SK-N-MC (cell line): ENCODE data around the gene RTN4RL2.

Experiments
- EZH2 ChIP-seq: fragments of 200-600 bp; sonication (generic); IDR thresholded peaks from one replicate; pipeline ENCODE4 v1.6.1; 2017; ENCODE audit warnings: antibody characterized with exemption
- POLR2AphosphoS5 ChIP-seq: IDR thresholded peaks from 2 replicates; pipeline ENCODE4 v1.6.1; 2012; ENCODE audit warnings: mild to moderate bottlenecking, low read depth, low read length, borderline replicate concordance

DNA sequence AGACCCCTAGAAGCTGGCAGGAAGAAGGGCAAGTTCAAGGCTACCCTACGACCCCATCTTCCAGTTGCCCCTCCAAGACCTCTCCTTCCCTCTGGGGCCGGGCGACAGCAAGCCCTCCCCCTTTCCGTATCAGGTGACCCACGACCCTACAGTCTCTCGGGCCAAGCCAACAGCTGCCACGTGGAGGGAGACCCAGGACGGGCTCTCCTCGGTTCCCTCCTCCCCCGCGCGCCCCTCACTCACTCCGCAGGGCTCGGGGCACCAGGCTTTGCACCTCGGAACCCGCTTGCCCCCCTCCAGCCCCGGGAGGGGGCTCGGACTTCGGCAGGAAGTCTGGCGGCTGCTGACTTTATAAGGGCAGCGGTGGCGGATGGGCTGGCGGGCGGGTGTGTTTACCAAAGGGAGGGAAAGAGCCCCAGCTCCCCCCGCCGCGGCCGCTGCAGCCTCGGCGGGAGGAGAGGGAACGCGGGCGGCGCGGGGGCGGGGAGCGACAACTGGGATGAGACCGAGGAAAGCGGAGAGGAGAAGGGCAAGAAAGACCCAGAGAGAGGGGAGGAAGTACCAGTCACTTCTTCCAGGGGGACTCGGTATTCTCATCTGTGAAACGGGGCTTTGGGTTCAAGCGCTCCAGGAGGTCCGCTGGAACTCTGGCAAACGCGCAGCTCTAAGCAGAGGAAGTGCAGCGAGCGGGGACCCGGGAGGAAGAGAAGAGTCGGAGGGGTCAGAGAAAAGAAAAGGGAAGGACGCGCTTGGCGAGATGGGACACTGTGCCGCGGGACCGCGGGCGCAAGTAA, 54.4 kb downstream of the RTN4RL2 start:
- TF ChIP-seq EZH2 (no peak), POLR2AphosphoS5 (no peak; the same call in 1 of the 2 replicates)
